Measurements from ENCODE around the gene ALKBH2. TPM values are rescaled to one million over a fixed set of nuclear protein-coding genes. Genes with fewer than 3 reads are reported as not detected.

ALKBH2 gene
- total RNA-seq, 1 donor from 2014 or later, result 6.5 TPM

- Histone ChIP-seq H3K4me3 (peak overlapping the region; percentile 65), H3K36me3 (peaks cover 17% of the 10 kb centered on the region), H3K9me3 (replicated peaks) (no peaks in the 10 kb centered on the region), H3K4me1 (peaks cover 92% of the 10 kb centered on the region), H3K27me3 (ENCODE audit: low read depth) (no peaks in the 10 kb centered on the region), H3K27ac (replicated peaks) (peak overlapping the region; percentile 97)
- intact Hi-C loops (cut with micrococcal nuclease), result no loop called here
- no peak for TF ChIP-seq CTCF (IDR thresholded peaks at IDR 0.05; ENCODE audit: borderline replicate concordance)
- DNase-seq, result no peak
Measured at GRCh38 chr12:109120095-109120494, 26.8 kb upstream of the ALKBH2 start.

- intact Hi-C loops (cut with micrococcal nuclease), result no loop called here
- TF ChIP-seq CTCF (IDR thresholded peaks at IDR 0.05; ENCODE audit: borderline replicate concordance), result no peak
- H3K9me3 ChIP-seq (replicated peaks), result no peaks in the 10 kb centered on the region
- peaks cover 99% of the 10 kb centered on the region for H3K4me1 ChIP-seq
- H3K36me3 ChIP-seq, result peaks cover 12% of the 10 kb centered on the region
- DNase-seq, result no peak
- H3K4me3 ChIP-seq, result peak overlapping the region; percentile 65
- peak overlapping the region; percentile 97 for H3K27ac ChIP-seq (replicated peaks)
- H3K27me3 ChIP-seq (ENCODE audit: low read depth), result no peaks in the 10 kb centered on the region
Measured at GRCh38 chr12:109116611-109116949, 23.3 kb upstream of the ALKBH2 start.

GRCh38 chr12:109115758-109116610 lies 22.7 kb upstream of the ALKBH2 start, which contains the start of gene ACACB:
TSS of gene ACACB (plus strand) at chr12:109116587. CDS start at chr12:109139406, 22,819 bp downstream.
- peaks cover 7% of the 10 kb centered on the region for H3K36me3 ChIP-seq
- no peaks in the 10 kb centered on the region for H3K9me3 ChIP-seq (replicated peaks)
- H3K27ac ChIP-seq (replicated peaks), result peak within 1 kb of the TSS; percentile 97

GRCh38 chr12:109115404-109115757 lies 22.1 kb upstream of the ALKBH2 start:
- Histone ChIP-seq H3K4me1 (peaks cover 93% of the 10 kb centered on the region), H3K27ac (replicated peaks) (peak overlapping the region; percentile 97), H3K36me3 (peaks cover under 1% of the 10 kb centered on the region), H3K27me3 (ENCODE audit: low read depth) (no peaks in the 10 kb centered on the region), H3K9me3 (replicated peaks) (no peaks in the 10 kb centered on the region), H3K4me3 (peak overlapping the region; percentile 65)
- TF ChIP-seq CTCF (IDR thresholded peaks at IDR 0.05; ENCODE audit: borderline replicate concordance), result no peak
- intact Hi-C loops (cut with micrococcal nuclease), result no loop called here
- DNase-seq, result no peak

More at GRCh38 chr12:109115758-109116610, 22.7 kb upstream of the ALKBH2 start, which contains the start of gene ACACB:
- H3K4me3 ChIP-seq, result peak within 1 kb of the TSS; percentile 65
- intact Hi-C loops (cut with micrococcal nuclease), result no loop called here
- H3K27me3 ChIP-seq (ENCODE audit: low read depth), result no peaks in the 10 kb centered on the region
- peaks cover 94% of the 10 kb centered on the region for H3K4me1 ChIP-seq
- no peak for TF ChIP-seq CTCF (IDR thresholded peaks at IDR 0.05; ENCODE audit: borderline replicate concordance)
- DNase-seq, result peak; percentile 80

- no peak for DNase-seq
- intact Hi-C loops (cut with micrococcal nuclease), result no loop called here
- Histone ChIP-seq H3K27me3 (ENCODE audit: low read depth) (no peaks in the 10 kb centered on the region), H3K36me3 (no peaks in the 10 kb centered on the region), H3K27ac (replicated peaks) (peak overlapping the region; percentile 97), H3K4me3 (peak overlapping the region; percentile 65), H3K9me3 (replicated peaks) (no peaks in the 10 kb centered on the region), H3K4me1 (peaks cover 91% of the 10 kb centered on the region)
- TF ChIP-seq CTCF (IDR thresholded peaks at IDR 0.05; ENCODE audit: borderline replicate concordance), result no peak
Measured at GRCh38 chr12:109114644-109115043, 21.4 kb upstream of the ALKBH2 start.

Measured in left ventricle myocardium inferior (tissue), 1 donor.